Measurements from ENCODE around the gene TAF3. TPM values are rescaled to one million over a fixed set of nuclear protein-coding genes. Genes with fewer than 3 reads are reported as not detected.

Gene TAF3
- total RNA-seq, 4 donors from 2014 or later, result 2.9 to 17.5 (median 5.1) TPM

DNA sequence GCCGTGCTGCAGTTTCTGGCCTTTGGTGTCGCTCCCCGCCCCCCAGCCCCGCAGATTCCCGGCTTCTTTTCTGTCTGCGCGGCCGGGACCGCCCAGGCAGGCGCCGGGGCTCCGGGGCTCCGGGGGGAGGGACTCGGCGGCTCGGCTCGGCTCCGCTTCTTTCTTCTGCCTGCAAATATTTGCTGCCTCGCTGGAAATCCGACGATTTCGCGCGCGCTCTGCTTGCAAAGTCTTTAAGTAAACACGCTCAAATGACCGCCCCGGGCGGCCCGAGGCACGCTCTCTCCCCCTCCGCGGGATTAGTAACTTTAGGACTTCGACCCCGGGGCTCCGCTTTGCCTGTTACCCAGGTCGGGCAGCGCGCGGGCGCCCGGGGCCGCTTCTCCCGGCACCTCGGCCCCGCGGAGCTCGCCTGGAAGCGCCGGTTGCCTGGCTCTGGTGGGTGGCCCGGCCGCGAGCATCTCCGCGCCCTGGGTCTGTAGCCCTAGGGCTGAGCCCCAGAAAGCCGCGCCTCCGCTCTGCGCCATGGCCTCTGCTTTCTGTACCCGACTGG, 232.3 kb downstream of the TAF3 start:
- no peak overlapping the region for H3K27ac ChIP-seq
- no peaks in the 10 kb centered on the region for H3K9me3 ChIP-seq
- peaks cover 36 to 65% of the 10 kb centered on the region in 2 donors for H3K27me3 ChIP-seq
- H3K4me1 ChIP-seq, result peaks cover 0 to 31% of the 10 kb centered on the region in 2 donors
- no peak for TF ChIP-seq POLR2A (IDR thresholded peaks at IDR 0.05)
- peak overlapping the region in 1 of 2 donors; percentile 22 for H3K4me3 ChIP-seq
- DNase-seq, result no peak
- H3K36me3 ChIP-seq, result no peaks in the 10 kb centered on the region
- intact Hi-C loops (cut with DNase I; ENCODE audit: low total_unique reads), result no loop called here

DNA sequence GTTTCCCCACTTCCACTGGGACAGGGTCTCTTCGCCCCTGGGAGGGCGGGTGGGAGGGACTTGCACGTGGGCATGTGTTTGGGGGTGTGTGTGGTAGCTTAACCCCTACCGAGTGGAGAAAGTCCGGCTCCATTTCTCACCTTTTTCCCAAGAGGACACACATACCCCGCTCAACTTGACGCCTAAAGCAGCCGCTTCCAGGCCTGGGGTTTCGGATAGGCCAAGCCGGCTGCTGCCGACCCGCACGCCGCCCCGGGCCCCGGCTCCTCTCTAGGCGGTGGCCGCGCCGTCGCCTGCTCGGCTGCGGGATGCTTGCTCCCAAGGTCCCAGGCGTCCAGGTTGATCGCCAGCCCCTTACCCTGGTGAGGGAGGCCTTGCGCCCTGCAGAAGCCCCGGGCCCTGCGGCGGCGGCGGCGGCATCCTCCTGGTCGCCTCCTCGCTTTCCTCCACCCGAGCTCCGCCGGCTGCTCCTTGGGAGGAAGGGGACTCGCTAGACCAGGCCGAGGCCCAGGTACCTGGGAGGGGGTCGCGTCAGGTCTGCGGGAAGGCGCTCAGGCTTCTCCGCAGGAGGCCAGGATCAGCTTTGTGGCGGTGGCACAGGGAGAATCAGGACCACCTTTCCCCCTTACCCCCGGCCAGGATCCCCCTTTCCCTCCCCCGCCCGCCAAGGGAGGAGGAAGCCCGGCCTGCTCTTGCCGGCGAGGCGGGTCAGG, 233.0 kb downstream of the TAF3 start:
- Histone ChIP-seq H3K27ac (no peak overlapping the region), H3K36me3 (no peaks in the 10 kb centered on the region), H3K27me3 (peaks cover 38 to 59% of the 10 kb centered on the region in 2 donors), H3K4me3 (no peak overlapping the region), H3K9me3 (no peaks in the 10 kb centered on the region), H3K4me1 (peaks cover 0 to 31% of the 10 kb centered on the region in 2 donors)
- no peak for DNase-seq
- intact Hi-C loops (cut with DNase I; ENCODE audit: low total_unique reads), result no loop called here
- TF ChIP-seq, protein P1, sequence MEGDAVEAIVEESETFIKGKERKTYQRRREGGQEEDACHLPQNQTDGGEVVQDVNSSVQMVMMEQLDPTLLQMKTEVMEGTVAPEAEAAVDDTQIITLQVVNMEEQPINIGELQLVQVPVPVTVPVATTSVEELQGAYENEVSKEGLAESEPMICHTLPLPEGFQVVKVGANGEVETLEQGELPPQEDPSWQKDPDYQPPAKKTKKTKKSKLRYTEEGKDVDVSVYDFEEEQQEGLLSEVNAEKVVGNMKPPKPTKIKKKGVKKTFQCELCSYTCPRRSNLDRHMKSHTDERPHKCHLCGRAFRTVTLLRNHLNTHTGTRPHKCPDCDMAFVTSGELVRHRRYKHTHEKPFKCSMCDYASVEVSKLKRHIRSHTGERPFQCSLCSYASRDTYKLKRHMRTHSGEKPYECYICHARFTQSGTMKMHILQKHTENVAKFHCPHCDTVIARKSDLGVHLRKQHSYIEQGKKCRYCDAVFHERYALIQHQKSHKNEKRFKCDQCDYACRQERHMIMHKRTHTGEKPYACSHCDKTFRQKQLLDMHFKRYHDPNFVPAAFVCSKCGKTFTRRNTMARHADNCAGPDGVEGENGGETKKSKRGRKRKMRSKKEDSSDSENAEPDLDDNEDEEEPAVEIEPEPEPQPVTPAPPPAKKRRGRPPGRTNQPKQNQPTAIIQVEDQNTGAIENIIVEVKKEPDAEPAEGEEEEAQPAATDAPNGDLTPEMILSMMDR (IDR thresholded peaks at IDR 0.05), result no peak
- no peak for TF ChIP-seq POLR2A (IDR thresholded peaks at IDR 0.05)

DNA sequence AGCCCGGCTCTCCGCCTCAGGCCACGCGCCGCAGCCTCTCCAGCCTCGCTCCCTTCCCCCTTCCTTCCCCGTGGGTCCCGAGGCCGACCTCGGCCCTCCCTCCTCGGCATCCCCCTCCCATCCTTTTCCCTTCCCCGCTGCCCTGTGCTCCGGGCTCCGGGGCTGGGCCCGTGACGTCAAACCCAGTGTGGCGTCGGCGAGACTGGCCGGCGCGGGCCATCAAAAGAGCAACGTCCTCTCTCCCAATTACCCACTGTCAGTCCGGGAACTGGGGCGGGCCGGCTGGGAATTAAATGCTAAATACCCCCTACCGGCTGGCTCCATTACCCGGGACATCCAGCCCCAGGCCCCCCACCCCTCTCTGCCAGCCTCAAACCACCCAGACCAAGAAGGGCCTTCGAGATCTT, 233.5 kb downstream of the TAF3 start:
- Histone ChIP-seq H3K27ac (no peak overlapping the region), H3K4me1 (peaks cover 0 to 31% of the 10 kb centered on the region in 2 donors), H3K36me3 (no peaks in the 10 kb centered on the region), H3K4me3 (no peak overlapping the region), H3K9me3 (no peaks in the 10 kb centered on the region), H3K27me3 (peaks cover 38 to 53% of the 10 kb centered on the region in 2 donors)
- TF ChIP-seq, protein P1 (IDR thresholded peaks at IDR 0.05), result no peak
- no peak for TF ChIP-seq POLR2A (IDR thresholded peaks at IDR 0.05)
- intact Hi-C loops (cut with DNase I; ENCODE audit: low total_unique reads), result no loop called here
- no peak for DNase-seq

DNA sequence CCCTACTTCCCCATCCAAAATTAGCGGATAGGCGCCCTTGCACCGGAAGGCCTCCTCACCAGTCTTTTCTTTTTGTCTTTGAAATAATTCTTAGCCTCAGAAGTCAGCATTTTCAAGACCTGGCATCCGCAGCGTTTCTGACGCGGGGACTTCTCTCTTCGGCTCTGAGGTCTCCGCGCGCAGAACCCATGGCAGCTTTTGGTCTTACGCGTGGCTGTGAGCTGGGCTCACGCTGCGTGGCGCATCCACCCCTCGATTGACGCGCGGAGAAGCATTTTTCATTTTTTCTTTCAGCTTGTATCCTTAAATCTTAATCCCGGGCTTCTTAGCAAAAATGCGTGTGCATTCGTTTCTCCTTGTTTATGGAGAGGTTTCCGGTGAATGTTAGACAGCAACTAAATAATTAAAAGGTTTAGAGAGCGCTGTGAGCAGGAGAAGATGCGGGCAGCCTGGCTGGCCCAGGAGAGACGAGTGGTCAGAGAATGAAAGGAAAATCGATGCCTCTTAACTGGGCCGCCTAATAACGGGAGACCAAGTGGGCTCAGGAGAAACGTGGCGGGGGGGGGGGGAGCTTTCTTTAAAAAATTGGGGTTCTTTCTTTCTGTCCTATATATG, 234.1 kb downstream of the TAF3 start:
- TF ChIP-seq, protein P1 (IDR thresholded peaks at IDR 0.05), result no peak
- peaks cover 0 to 31% of the 10 kb centered on the region in 2 donors for H3K4me1 ChIP-seq
- H3K9me3 ChIP-seq, result no peaks in the 10 kb centered on the region
- no peak for DNase-seq
- H3K36me3 ChIP-seq, result no peaks in the 10 kb centered on the region
- H3K4me3 ChIP-seq, result no peak overlapping the region
- peaks cover 38 to 48% of the 10 kb centered on the region in 2 donors for H3K27me3 ChIP-seq
- no peak overlapping the region for H3K27ac ChIP-seq
- intact Hi-C loops (cut with DNase I; ENCODE audit: low total_unique reads), result no loop called here

DNA sequence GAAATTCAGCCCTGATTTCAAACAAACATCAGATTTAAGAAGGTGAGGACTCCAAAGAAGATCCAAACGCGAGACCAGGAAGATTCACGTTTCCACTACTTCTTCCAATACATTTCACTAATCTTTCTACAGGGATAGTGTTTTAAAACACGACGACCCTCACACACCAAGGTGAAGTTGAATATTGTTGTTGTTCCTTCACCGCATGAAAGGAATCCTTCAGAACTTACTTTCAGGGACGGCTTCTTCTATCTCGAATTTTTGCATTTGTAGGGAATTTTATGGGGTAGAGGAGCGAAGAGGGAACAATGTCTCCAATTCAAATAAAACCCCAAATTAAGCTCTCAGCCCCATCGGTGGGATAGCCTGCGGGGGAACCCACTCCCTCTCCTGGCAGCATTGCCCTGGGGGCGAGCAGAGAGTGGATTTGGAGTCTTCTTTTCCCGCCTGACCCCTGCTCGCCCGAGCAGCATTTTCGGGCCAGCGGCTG, 234.7 kb downstream of the TAF3 start:
- peaks cover 0 to 31% of the 10 kb centered on the region in 2 donors for H3K4me1 ChIP-seq
- H3K9me3 ChIP-seq, result no peaks in the 10 kb centered on the region
- no peak overlapping the region for H3K4me3 ChIP-seq
- TF ChIP-seq, protein P1 (IDR thresholded peaks at IDR 0.05), result peak in 1 of 4 experiments; percentile 16
- TF ChIP-seq POLR2A (IDR thresholded peaks at IDR 0.05), result no peak
- no peak overlapping the region for H3K27ac ChIP-seq
- no peak for DNase-seq
- no peaks in the 10 kb centered on the region for H3K36me3 ChIP-seq
- H3K27me3 ChIP-seq, result peaks cover 38 to 43% of the 10 kb centered on the region in 2 donors
- intact Hi-C loops (cut with DNase I; ENCODE audit: low total_unique reads), result no loop called here

Data from uterus (tissue), 4 donors.